ENCODE results near the gene CELA2B.
A peak's percentile ranks its signal among the peaks of the same experiment; 100 is the strongest.

CELA2B gene

DNA sequence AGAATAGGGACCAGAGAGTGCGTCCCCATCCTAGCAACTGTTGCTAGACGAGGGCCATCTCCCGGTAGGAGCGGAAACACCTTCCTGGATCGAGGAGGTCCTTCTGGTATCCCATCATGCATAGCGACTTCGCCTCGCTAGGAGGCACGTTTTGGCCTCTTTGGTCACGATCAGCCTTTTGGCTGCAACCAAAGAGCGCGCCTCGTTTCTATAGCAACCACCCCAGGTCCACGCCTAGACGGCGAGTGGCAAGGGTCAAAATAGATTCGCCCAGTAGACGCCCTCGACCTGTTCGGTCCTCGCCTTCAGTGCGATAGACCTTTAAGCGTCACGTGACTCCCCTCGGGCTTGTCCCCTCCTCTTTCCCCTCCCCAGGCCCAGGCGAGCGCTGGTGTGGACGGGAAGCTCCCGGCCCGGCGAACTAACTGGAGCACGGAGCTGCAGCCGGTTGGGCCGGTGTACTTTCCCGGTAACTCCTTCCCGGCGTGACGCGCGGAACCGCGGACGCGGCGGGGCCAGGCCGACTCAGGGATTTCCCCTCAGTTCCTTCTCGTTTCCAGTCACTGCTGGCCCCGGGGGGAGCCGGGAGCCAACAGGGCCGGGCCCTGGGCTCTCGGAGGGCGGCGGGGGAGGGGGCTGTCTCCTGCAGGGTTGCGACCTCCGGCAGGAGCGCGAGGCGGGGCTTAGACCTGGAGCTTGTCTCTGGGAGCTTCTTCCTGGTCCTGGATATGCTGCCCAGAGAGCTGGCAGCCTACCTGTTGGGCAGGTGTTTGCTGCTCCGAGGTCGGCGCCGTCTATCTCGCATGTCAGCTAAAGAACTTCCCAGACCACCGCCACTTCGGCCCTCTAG, 50.8 kb downstream of the CELA2B start, which contains the start of gene DNAJC16:
Gene DNAJC16, plus strand, starts transcription at position 359 of the 850 bp plus-strand sequence. CDS start 2,258 bp downstream, outside the sequence.
- DNase-seq: peak; percentile 99

DNA sequence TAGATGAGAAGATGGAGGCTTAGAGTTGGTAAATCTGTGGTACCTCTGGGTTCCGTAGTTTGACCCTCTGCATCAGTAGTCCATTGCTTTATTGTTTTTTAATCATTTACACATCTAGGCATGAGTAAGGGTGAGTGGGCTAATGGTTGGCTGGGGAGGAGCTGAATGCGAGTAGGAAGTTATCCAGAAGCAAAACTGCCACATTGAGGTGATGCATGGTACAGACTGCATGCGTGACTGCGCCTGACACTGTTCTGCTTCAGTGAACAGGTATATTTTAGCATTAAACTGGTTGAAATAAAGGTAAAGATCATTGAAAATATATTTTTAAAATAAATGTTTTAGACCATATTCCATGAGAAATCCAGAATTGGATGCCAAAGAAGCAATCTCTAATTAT, 55.1 kb downstream of the CELA2B start:
- DNase-seq: no peak

DNA sequence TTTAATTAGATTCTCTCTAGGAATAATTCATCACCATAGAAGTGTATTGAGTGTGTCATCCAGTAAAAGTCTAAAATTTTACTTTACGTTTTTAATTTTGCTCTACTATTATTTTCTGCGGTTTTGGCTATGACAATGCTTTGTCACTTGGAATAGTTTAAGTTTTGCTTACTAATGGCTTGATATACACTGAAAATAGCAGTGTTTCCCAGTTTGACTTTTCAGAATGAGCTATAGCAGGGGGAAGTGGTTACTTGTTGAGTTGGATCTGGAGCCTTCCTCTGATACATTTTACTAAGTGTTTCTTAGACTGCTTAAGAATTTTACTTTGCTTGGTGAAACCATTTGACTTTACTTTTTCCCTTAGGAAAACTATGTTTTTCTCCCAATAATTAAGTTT, 55.8 kb downstream of the CELA2B start:
- no peak for DNase-seq

DNA sequence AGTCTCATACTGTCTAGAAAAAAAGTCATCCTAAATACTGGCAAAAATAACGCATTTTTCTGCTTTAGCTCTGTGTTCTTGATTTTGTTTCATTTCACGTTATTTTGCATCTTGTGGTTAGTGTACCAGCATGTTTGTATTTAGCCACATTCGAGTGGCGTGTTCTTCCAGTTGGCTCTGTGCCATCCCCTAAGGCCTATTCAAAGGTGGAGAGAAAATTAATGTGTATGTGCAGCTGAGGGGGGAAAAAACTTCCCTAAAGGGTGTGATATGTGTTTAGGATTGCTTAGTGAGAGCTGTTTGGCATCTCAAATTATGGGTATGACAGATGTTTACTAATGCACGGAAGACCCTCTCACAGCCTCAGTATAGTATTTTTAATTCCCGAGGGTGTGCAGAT, 62.9 kb downstream of the CELA2B start:
- DNase-seq: no peak

DNA sequence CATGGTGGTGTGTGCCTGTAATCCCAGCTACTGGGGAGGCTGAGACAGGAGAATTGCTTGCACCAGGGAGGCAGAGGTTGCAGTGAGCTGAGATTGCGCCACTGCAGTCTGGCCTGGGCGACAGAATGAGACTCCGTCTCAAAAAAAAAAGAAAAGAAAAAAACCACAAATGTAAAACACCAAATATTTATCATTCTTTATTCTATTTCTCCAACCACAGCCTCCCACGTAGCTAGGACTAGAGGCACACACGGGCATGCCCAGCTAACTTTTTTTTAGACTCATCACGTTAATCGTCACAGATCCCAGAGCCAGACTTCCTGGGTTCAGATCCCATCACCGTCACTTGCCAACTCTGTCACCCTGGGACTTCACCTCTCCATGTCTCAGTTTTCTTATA, 64.3 kb downstream of the CELA2B start:
- DNase-seq: no peak
